Mammary epithelial cell (primary cell): ENCODE measurements around the gene OGG1.

Source experiments
- CTCF ChIP-seq, 2 donors: IDR thresholded peaks in 1 of 2; conservative IDR thresholded peaks in 1 of 2; 2 replicates each; pipeline ENCODE4 v1.5.1; 2011 to 2012; ENCODE audit warnings: inconsistent platforms in 2 of 2, low read length in 2 of 2, mild to moderate bottlenecking in 2 of 2, control low read depth in 1 of 2, low read depth in 1 of 2; ENCODE audit not compliant: insufficient read depth in 1 of 2; ENCODE audit errors: extremely low read depth in 1 of 2
- EZH2 ChIP-seq: IDR thresholded peaks from 2 replicates; pipeline ENCODE4 v1.6.1; 2012; ENCODE audit warnings: low read length, inconsistent platforms, borderline replicate concordance

- no peak for TF ChIP-seq CTCF (conservative IDR thresholded peaks at IDR 0.05 in 1 of 2, IDR thresholded peaks at IDR 0.05 in 1 of 2; ENCODE audit: extremely low read depth in 1 of 2, insufficient read depth in 1 of 2, low read depth in 1 of 2, low read length in 2 of 2)
- TF ChIP-seq EZH2, result no peak
Observed at GRCh38 chr3:9786209-9786739, 36.5 kb downstream of the OGG1 start.
